Fibroblast of the aortic adventitia (primary cell): Measurements from ENCODE around the gene XCR1. TPM values are rescaled to one million over a fixed set of nuclear protein-coding genes. Genes with fewer than 3 reads are reported as not detected.

Experiments
- DNase-seq: peaks from one replicate; pipeline ENCODE4 v3.0.0-alpha.2; 2010; ENCODE audit warnings: low read depth
- H3K4me3 ChIP-seq: 2 replicates; pipeline ENCODE4 v1.5.1; 2011; ENCODE audit warnings: low read depth, mild to moderate bottlenecking, control low read depth, low read length, moderate library complexity
- total RNA-seq: library from RNA; depleted of rRNA; stranded (reverse); fragments of >200 nt; gene quantifications from 2 replicates; pipeline ENCODE4 v1.2.3, GENCODE V29; 2012; ENCODE audit warnings: low replicate concordance
- TF ChIP-seq, protein P1 (sequence below): IDR thresholded peaks from 2 replicates; pipeline ENCODE4 v1.5.1; 2011; ENCODE audit warnings: mild to moderate bottlenecking, low read length, control low read depth, inconsistent platforms; ENCODE audit not compliant: insufficient read depth

Gene XCR1
- total RNA-seq, result not detected in 2 replicates

DNA sequence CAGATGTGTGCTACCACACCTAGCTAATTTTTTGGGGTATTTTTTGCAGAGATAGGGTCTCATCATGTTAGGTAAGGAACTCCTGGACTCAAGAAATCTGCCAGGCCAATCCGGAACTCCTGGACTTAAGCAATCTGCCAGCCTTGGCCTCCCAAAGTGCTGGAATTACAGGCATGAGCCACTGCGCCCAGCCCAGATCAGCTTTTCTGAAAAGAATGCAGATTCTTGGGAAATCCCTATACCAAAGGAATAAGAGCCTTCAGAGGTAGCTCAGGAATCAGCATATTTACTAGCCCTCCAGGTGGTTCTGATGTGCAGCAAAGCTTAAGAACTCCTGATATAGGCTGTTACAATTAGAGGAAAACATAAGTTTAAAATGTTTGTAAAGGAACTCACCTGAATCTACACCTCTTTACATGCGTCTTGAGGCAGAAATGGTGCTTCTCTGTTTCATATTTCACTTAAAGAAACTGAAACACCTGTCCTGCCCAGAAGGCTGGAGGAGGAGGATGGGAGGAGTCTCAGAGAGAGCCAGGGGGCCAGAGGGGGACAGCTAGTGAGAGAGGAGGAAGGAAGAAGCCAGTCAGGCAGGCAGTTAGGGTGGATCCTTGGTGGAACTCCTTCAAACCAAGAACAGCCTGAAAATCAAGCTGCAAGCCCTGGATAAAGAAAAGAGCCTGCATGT, at the start of gene XCR1:
Gene XCR1 (minus strand): TSS at position 463 of the 685 bp plus-strand sequence. CDS start 5,536 bp downstream, outside the sequence.
- TF ChIP-seq, protein P1, sequence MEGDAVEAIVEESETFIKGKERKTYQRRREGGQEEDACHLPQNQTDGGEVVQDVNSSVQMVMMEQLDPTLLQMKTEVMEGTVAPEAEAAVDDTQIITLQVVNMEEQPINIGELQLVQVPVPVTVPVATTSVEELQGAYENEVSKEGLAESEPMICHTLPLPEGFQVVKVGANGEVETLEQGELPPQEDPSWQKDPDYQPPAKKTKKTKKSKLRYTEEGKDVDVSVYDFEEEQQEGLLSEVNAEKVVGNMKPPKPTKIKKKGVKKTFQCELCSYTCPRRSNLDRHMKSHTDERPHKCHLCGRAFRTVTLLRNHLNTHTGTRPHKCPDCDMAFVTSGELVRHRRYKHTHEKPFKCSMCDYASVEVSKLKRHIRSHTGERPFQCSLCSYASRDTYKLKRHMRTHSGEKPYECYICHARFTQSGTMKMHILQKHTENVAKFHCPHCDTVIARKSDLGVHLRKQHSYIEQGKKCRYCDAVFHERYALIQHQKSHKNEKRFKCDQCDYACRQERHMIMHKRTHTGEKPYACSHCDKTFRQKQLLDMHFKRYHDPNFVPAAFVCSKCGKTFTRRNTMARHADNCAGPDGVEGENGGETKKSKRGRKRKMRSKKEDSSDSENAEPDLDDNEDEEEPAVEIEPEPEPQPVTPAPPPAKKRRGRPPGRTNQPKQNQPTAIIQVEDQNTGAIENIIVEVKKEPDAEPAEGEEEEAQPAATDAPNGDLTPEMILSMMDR, result no peak
- H3K4me3 ChIP-seq, result no peak within 1 kb of the TSS
- no peak for DNase-seq

- TF ChIP-seq, protein P1, result peak; percentile 37
- no peak overlapping the region for H3K4me3 ChIP-seq
- peak; percentile 53 for DNase-seq
Observed at GRCh38 chr3:46076606-46077005, 49.3 kb upstream of the XCR1 start.

DNA sequence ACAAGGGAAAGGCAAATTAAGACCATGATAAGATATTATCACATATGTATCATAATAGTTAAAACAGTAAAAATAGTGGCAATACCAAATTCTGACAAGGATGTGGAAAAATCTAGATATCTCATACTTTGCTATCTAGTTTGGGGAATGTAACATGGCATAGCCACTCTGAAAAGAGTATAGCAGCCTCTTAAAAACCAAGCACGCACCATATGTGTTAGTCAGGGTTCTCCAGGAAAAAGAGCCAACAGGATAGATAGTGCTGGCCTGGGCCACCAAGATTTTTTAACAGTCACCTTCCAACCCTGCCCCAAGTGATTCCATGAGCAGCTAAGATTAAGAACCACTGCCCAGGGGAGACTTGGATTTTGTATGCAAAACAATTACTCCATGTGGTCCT, 48.5 kb upstream of the XCR1 start:
- H3K4me3 ChIP-seq, result no peak overlapping the region
- TF ChIP-seq, protein P1, result no peak
- DNase-seq, result no peak

DNA sequence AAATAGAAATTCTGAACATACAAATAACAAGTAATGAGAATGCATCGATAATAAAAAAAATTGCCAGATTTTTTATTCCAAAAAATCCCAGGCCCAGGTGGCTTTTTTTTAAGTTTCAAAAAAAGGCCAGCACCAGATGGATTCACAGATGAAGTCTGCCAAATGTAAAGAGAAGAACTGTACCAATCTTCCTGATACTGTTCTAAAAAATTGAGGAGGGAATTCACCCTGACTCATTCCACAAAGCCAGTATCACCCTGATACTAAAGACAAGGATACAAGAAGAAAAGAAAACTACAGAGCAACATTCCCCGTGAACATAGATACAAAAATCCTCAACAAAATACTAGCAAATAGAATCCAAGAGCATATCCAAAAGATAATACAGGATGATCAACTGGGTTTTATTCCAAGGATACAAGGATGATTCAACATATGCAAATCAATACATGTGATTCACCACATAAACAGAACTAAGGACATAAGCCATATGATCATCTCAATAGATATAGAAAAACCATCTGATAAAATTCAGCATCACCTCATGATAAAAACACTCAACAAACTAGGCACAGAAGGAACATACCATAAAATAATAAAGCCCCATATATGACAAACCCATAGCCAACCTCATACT, 44.1 kb upstream of the XCR1 start:
- TF ChIP-seq, protein P1, result no peak
- H3K4me3 ChIP-seq, result no peak overlapping the region
- no peak for DNase-seq

GRCh38 chr3:46070595-46071093, 43.4 kb upstream of the XCR1 start:
- H3K4me3 ChIP-seq, result no peak overlapping the region
- TF ChIP-seq, protein P1, result no peak
- DNase-seq, result no peak

- no peak for DNase-seq
- H3K4me3 ChIP-seq, result no peak overlapping the region
Observed at GRCh38 chr3:46068501-46068900, 41.2 kb upstream of the XCR1 start.

More at GRCh38 chr3:46068501-46068900, 41.2 kb upstream of the XCR1 start:
- TF ChIP-seq, protein P1, result no peak
